ENCODE measurements around the gene EFCC1. TPM values are rescaled to one million over a fixed set of nuclear protein-coding genes. Genes with fewer than 3 reads are reported as not detected.

Gene EFCC1
- total RNA-seq, 1 experiment from 2014 or later = 0.39 TPM

- Mint-ChIP-seq H3K36me3 (ENCODE audit: insufficient read depth, unreplicated experiment) (no peaks in the 10 kb centered on the region), H3K27me3 (ENCODE audit: insufficient read depth, unreplicated experiment) (no peaks in the 10 kb centered on the region), H3K9me3 (ENCODE audit: unreplicated experiment) (no peaks in the 10 kb centered on the region), H3K4me3 (ENCODE audit: unreplicated experiment) (no peak overlapping the region), H3K27ac (ENCODE audit: unreplicated experiment) (no peak overlapping the region), H3K4me1 (ENCODE audit: low read depth, unreplicated experiment) (peaks cover 13% of the 10 kb centered on the region)
- no TSS peak for BruUV-seq (replicated peaks)
- Histone ChIP-seq H3K4me1 (peaks cover 5% of the 10 kb centered on the region; the same call in 1 of the 2 replicates), H3K36me3 (ENCODE audit: control insufficient read depth, insufficient read depth, low read length) (no peaks in the 10 kb centered on the region), H3K4me3 (ENCODE audit: low read depth, low read length) (no peak overlapping the region), H3K9me3 (no peaks in the 10 kb centered on the region), H3K27me3 (replicated peaks; ENCODE audit: control insufficient read depth, insufficient read depth, low read length) (no peaks in the 10 kb centered on the region)
- CTCF ChIA-PET = no interaction called here
- POLR2A ChIA-PET = no interaction called here
- TF ChIP-seq CTCF (IDR thresholded peaks at IDR 0.05; ENCODE audit: insufficient read depth in 1 of 2, low read depth in 1 of 2, low read length in 1 of 2, severe bottlenecking in 1 of 2, unreplicated experiment in 1 of 2) = no peak
- intact Hi-C loops (cut with micrococcal nuclease; ENCODE audit: unreplicated experiment) = no loop called here
- DNase-seq = no peak
Observed at GRCh38 chr3:128996726-128997125, 4.4 kb upstream of the EFCC1 start.

GRCh38 chr3:128997486-128998133 is 3.5 kb upstream of the EFCC1 start:
- H3K4me3 ChIP-seq (ENCODE audit: low read depth, low read length) = no peak overlapping the region
- BruUV-seq (replicated peaks) = no TSS peak
- H3K4me3 Mint-ChIP-seq (ENCODE audit: unreplicated experiment) = no peak overlapping the region
- H3K36me3 Mint-ChIP-seq (ENCODE audit: insufficient read depth, unreplicated experiment) = no peaks in the 10 kb centered on the region
- no peak for TF ChIP-seq CTCF (IDR thresholded peaks at IDR 0.05; ENCODE audit: insufficient read depth in 1 of 2, low read depth in 1 of 2, low read length in 1 of 2, severe bottlenecking in 1 of 2, unreplicated experiment in 1 of 2)
- no peaks in the 10 kb centered on the region for H3K27me3 Mint-ChIP-seq (ENCODE audit: insufficient read depth, unreplicated experiment)
- intact Hi-C loops (cut with micrococcal nuclease; ENCODE audit: unreplicated experiment) = no loop called here
- H3K4me1 Mint-ChIP-seq (ENCODE audit: low read depth, unreplicated experiment) = peaks cover 13% of the 10 kb centered on the region
- H3K9me3 ChIP-seq = no peaks in the 10 kb centered on the region
- H3K27me3 ChIP-seq (replicated peaks; ENCODE audit: control insufficient read depth, insufficient read depth, low read length) = no peaks in the 10 kb centered on the region
- no peak overlapping the region for H3K27ac Mint-ChIP-seq (ENCODE audit: unreplicated experiment)
- CTCF ChIA-PET = interaction anchor here (1.8 kb wide), 1 partner anchor 27 kb away, joined by 10 read pairs; no protein-coding TSS in a partner anchor
- peaks cover 5% of the 10 kb centered on the region; the same call in 1 of the 2 replicates for H3K4me1 ChIP-seq
- H3K9me3 Mint-ChIP-seq (ENCODE audit: unreplicated experiment) = no peaks in the 10 kb centered on the region
- DNase-seq = no peak
- POLR2A ChIA-PET = no interaction called here
- no peaks in the 10 kb centered on the region for H3K36me3 ChIP-seq (ENCODE audit: control insufficient read depth, insufficient read depth, low read length)

GRCh38 chr3:128998561-128998960 is 2.5 kb upstream of the EFCC1 start:
- Histone ChIP-seq H3K27me3 (replicated peaks; ENCODE audit: control insufficient read depth, insufficient read depth, low read length) (no peaks in the 10 kb centered on the region), H3K4me1 (peaks cover 2% of the 10 kb centered on the region; the same call in 1 of the 2 replicates), H3K9me3 (no peaks in the 10 kb centered on the region), H3K36me3 (ENCODE audit: control insufficient read depth, insufficient read depth, low read length) (no peaks in the 10 kb centered on the region), H3K4me3 (ENCODE audit: low read depth, low read length) (no peak overlapping the region)
- Mint-ChIP-seq H3K4me1 (ENCODE audit: low read depth, unreplicated experiment) (peaks cover 13% of the 10 kb centered on the region), H3K36me3 (ENCODE audit: insufficient read depth, unreplicated experiment) (peaks cover 6% of the 10 kb centered on the region), H3K27me3 (ENCODE audit: insufficient read depth, unreplicated experiment) (no peaks in the 10 kb centered on the region), H3K9me3 (ENCODE audit: unreplicated experiment) (no peaks in the 10 kb centered on the region), H3K4me3 (ENCODE audit: unreplicated experiment) (no peak overlapping the region), H3K27ac (ENCODE audit: unreplicated experiment) (no peak overlapping the region)
- ChIA-PET POLR2A (interaction anchor here (0.6 kb wide), 1 partner anchor 120 kb away, joined by 5 read pairs; no protein-coding TSS in a partner anchor), CTCF (interaction anchor here (0.5 to 1.8 kb wide), 6 partner anchors 12 to 95 kb away, joined by 3 to 10 read pairs (median 4); no protein-coding TSS in a partner anchor)
- intact Hi-C loops (cut with micrococcal nuclease; ENCODE audit: unreplicated experiment) = no loop called here
- no TSS peak for BruUV-seq (replicated peaks)
- no peak for TF ChIP-seq CTCF (IDR thresholded peaks at IDR 0.05; ENCODE audit: insufficient read depth in 1 of 2, low read depth in 1 of 2, low read length in 1 of 2, severe bottlenecking in 1 of 2, unreplicated experiment in 1 of 2)
- DNase-seq = no peak
